H1 (cell line): ENCODE data around the gene ARHGAP15. TPM values are rescaled to one million over a fixed set of nuclear protein-coding genes. Genes with fewer than 3 reads are reported as not detected.

Experiments used
- CTCF ChIA-PET: fragments of 300-600 bp; sonication (Branson Sonifier 250); formaldehyde crosslinking; loops from one replicate; lab custom pipeline; 2021; ENCODE audit not compliant: partially characterized antibody; lab: Charles Lee
- POLR2A ChIA-PET: fragments of 300-600 bp; sonication (Branson Sonifier 250); formaldehyde crosslinking; loops from one replicate; lab custom pipeline; 2021; ENCODE audit warnings: inconsistent platforms; ENCODE audit not compliant: partially characterized antibody; lab: Charles Lee
- DNase-seq, 2 experiments: peaks; one replicate each; pipeline versions ENCODE4 v3.0.0 to v3.0.0-alpha.2; 2010 to 2022; ENCODE audit warnings: low spot score in 2 of 2, low read depth in 1 of 2, mixed read lengths in 1 of 2
- FAIRE-seq: peaks from 2 replicates; lab custom pipeline; 2011; peaks lifted over from hg19 to GRCh38; lab: Jason Lieb, UNC
- H2AFZ ChIP-seq: 2 replicates; pipeline ENCODE4 v1.8.1; 2012; ENCODE audit warnings: low read length, inconsistent platforms
- H2AK5ac ChIP-seq: 2 replicates; pipeline ENCODE4 v1.6.1; 2013; ENCODE audit warnings: low read depth, low read length
- H2BK120ac ChIP-seq: replicated peaks from 2 replicates; pipeline ENCODE3; 2013; ENCODE audit warnings: low read depth, low read length, inconsistent platforms
- H2BK12ac ChIP-seq: 2 replicates; pipeline ENCODE4 v1.6.1; 2013; ENCODE audit warnings: low read depth, low read length
- H2BK15ac ChIP-seq: 2 replicates; pipeline ENCODE4 v1.6.1; 2013; ENCODE audit warnings: low read length
- H2BK20ac ChIP-seq: 2 replicates; pipeline ENCODE4 v1.6.1; 2013; ENCODE audit warnings: low read length
- H2BK5ac ChIP-seq: 2 replicates; pipeline ENCODE4 v1.6.1; 2013; ENCODE audit warnings: low read depth, low read length
- H3K14ac ChIP-seq: 2 replicates; pipeline ENCODE4 v1.6.1; 2013; ENCODE audit warnings: inconsistent platforms; ENCODE audit not compliant: insufficient read length
- H3K18ac ChIP-seq: 2 replicates; pipeline ENCODE4 v1.6.1; 2013; ENCODE audit warnings: low read length; ENCODE audit errors: extremely low read depth
- H3K23ac ChIP-seq: 2 replicates; pipeline ENCODE4 v1.6.1; 2013; ENCODE audit warnings: inconsistent platforms; ENCODE audit not compliant: insufficient read length
- H3K23me2 ChIP-seq: 2 replicates; pipeline ENCODE4 v1.6.1; 2013; ENCODE audit warnings: low read depth, low read length
- H3K27ac ChIP-seq: 2 replicates; pipeline ENCODE4 v1.6.1; 2011; ENCODE audit warnings: low read depth, low read length, inconsistent platforms
- H3K27me3 ChIP-seq, 4 experiments: replicated peaks in 1 of 4; 1 replicate in 1 of 4; 2 replicates in 3 of 4; pipeline versions ENCODE4 v1.6.1 to v1.8.1; 2011 to 2013; ENCODE audit warnings: low read length in 3 of 4, mild to moderate bottlenecking in 3 of 4, inconsistent platforms in 2 of 4, mixed read lengths in 2 of 4, moderate library complexity in 1 of 4; ENCODE audit not compliant: control insufficient read depth in 3 of 4, insufficient read depth in 3 of 4; ENCODE audit errors: extremely low read depth in 1 of 4
- H3K36me3 ChIP-seq, 4 experiments: 2 replicates each; pipeline versions ENCODE4 v1.6.1 to v1.8.1; 2011 to 2013; ENCODE audit warnings: mild to moderate bottlenecking in 4 of 4, low read length in 3 of 4, moderate library complexity in 2 of 4, control low read depth in 1 of 4, inconsistent platforms in 1 of 4; ENCODE audit not compliant: insufficient read depth in 4 of 4, control insufficient read depth in 2 of 4
- H3K4ac ChIP-seq: replicated peaks from 2 replicates; pipeline ENCODE3; 2013; ENCODE audit warnings: low read length, low read depth, mixed read lengths, inconsistent platforms; ENCODE audit not compliant: insufficient read length
- H3K4me1 ChIP-seq, 4 experiments: replicated peaks in 1 of 4; 1 replicate in 1 of 4; 2 replicates in 3 of 4; pipeline versions ENCODE4 v1.6.1 to v1.8.1; 2011 to 2013; ENCODE audit warnings: low read length in 3 of 4, inconsistent platforms in 2 of 4, mixed read lengths in 1 of 4; ENCODE audit not compliant: insufficient read depth in 4 of 4, control insufficient read depth in 3 of 4
- H3K4me2 ChIP-seq, 2 experiments: 2 replicates each; pipeline versions ENCODE4 v1.6.1 to v1.8.1; 2011 to 2013; ENCODE audit warnings: low read depth in 2 of 2, low read length in 2 of 2, control low read depth in 1 of 2, inconsistent platforms in 1 of 2, mild to moderate bottlenecking in 1 of 2; ENCODE audit not compliant: insufficient read depth in 1 of 2
- H3K4me3 ChIP-seq, 4 experiments: fragments of 200-600, 300-600 bp in 1 of 4; sonication (generic), shearing (Covaris generic), sonication (Bioruptor Twin) in 1 of 4; 2 replicates each; pipeline versions ENCODE4 v1.5.1 to v1.8.1; 2011 to 2016; ENCODE audit warnings: low read length in 4 of 4, low read depth in 3 of 4, control low read depth in 2 of 4, inconsistent platforms in 2 of 4, mild to moderate bottlenecking in 2 of 4, mixed read lengths in 1 of 4, moderate library complexity in 1 of 4; ENCODE audit not compliant: insufficient read depth in 2 of 4; ENCODE audit errors: extremely low read depth in 1 of 4
- H3K56ac ChIP-seq: replicated peaks from 2 replicates; pipeline ENCODE3; 2013; ENCODE audit warnings: low read depth, mild to moderate bottlenecking, mixed read lengths, low read length, inconsistent platforms; ENCODE audit not compliant: insufficient read length
- H3K79me1 ChIP-seq: 2 replicates; pipeline ENCODE4 v1.6.1; 2013; ENCODE audit warnings: low read depth, low read length, control low read depth
- H3K79me2 ChIP-seq, 2 experiments: 2 replicates each; pipeline versions ENCODE4 v1.6.1 to v1.8.1; 2012 to 2013; ENCODE audit warnings: low read length in 2 of 2, mild to moderate bottlenecking in 2 of 2, inconsistent platforms in 1 of 2; ENCODE audit not compliant: insufficient read depth in 2 of 2, control insufficient read depth in 1 of 2
- H3K9ac ChIP-seq, 4 experiments: replicated peaks in 1 of 4; 1 replicate in 1 of 4; 2 replicates in 3 of 4; pipeline versions ENCODE4 v1.6.1 to v1.8.1; 2011 to 2013; ENCODE audit warnings: low read depth in 3 of 4, low read length in 3 of 4, control low read depth in 2 of 4, mild to moderate bottlenecking in 2 of 4, moderate library complexity in 2 of 4, inconsistent platforms in 1 of 4; ENCODE audit errors: extremely low read depth in 1 of 4
- H3K9me3 ChIP-seq, 2 experiments: 2 replicates each; pipeline versions ENCODE4 v1.6.1 to v1.8.1; 2012 to 2013; ENCODE audit warnings: mild to moderate bottlenecking in 2 of 2, moderate library complexity in 2 of 2, control low read depth in 1 of 2, inconsistent platforms in 1 of 2, low read depth in 1 of 2, low read length in 1 of 2, mixed read lengths in 1 of 2; ENCODE audit not compliant: insufficient read depth in 2 of 2
- H4K20me1 ChIP-seq, 2 experiments: replicated peaks in 1 of 2; 2 replicates each; pipeline versions ENCODE3 to v1.8.1; 2011 to 2013; ENCODE audit warnings: inconsistent platforms in 2 of 2, low read length in 2 of 2, mild to moderate bottlenecking in 1 of 2; ENCODE audit not compliant: insufficient read depth in 2 of 2, control insufficient read depth in 1 of 2
- H4K5ac ChIP-seq: 2 replicates; pipeline ENCODE4 v1.6.1; 2013; ENCODE audit warnings: low read length, low read depth, mixed read lengths, inconsistent platforms; ENCODE audit not compliant: insufficient read length
- H4K8ac ChIP-seq: 2 replicates; pipeline ENCODE4 v1.8.0; 2013; ENCODE audit warnings: mild to moderate bottlenecking, moderate library complexity, low read length, inconsistent platforms; ENCODE audit not compliant: insufficient read depth; ENCODE audit errors: extremely low read depth
- H4K91ac ChIP-seq: replicated peaks from 2 replicates; pipeline ENCODE3; 2013; ENCODE audit warnings: low read length, mixed read lengths, inconsistent platforms; ENCODE audit not compliant: insufficient read length
- BCL11A ChIP-seq, 2 experiments: IDR thresholded peaks; one replicate each; pipeline ENCODE4 v1.6.1; 2011; ENCODE audit warnings: low read depth in 2 of 2, low read length in 2 of 2, mild to moderate bottlenecking in 2 of 2
- CBX8 ChIP-seq: fragments of 300-800, 300-1000 bp; sonication (generic); IDR thresholded peaks from 2 replicates; pipeline ENCODE4 v1.7.1; 2016; ENCODE audit warnings: low read depth, low read length, borderline replicate concordance
- EGR1 ChIP-seq: IDR thresholded peaks from 2 replicates; pipeline ENCODE4 v1.6.1; 2011; ENCODE audit warnings: low read depth, low read length, borderline replicate concordance
- EZH2 ChIP-seq: fragments of 200-600 bp; sonication (generic); IDR thresholded peaks from 2 replicates; pipeline ENCODE4 v1.7.1; 2012; ENCODE audit warnings: low read depth, mild to moderate bottlenecking, moderate library complexity, low read length, inconsistent platforms; ENCODE audit not compliant: severe bottlenecking
- GTF2F1 ChIP-seq: IDR thresholded peaks from 2 replicates; pipeline ENCODE4 v1.6.1; 2012; ENCODE audit warnings: low read depth, low read length, improper control_type of control experiment, borderline replicate concordance
- RFX5 ChIP-seq: IDR thresholded peaks from 2 replicates; pipeline ENCODE4 v1.6.1; 2011; ENCODE audit warnings: low read depth, low read length, improper control_type of control experiment, borderline replicate concordance
- SP2 ChIP-seq: IDR thresholded peaks from 2 replicates; pipeline ENCODE4 v1.6.1; 2012; ENCODE audit warnings: mild to moderate bottlenecking, low read length, inconsistent platforms
- WGBS, 2 experiments: shearing (Covaris generic) in 1 of 2; methylation state at CpG; one replicate each; pipeline versions ENCODE4 v1.1.6 to v1.1.7; 2013 to 2015; ENCODE audit warnings: low lambda C conversion rate in 2 of 2, mixed read lengths in 2 of 2, inconsistent platforms in 1 of 2, low coverage in 1 of 2, missing lambda C conversion rate in 1 of 2; ENCODE audit not compliant: insufficient replicate concordance in 2 of 2, insufficient coverage in 1 of 2, insufficient read length in 1 of 2; ENCODE audit errors: extremely low coverage in 1 of 2, missing lambda C conversion rate in 1 of 2; 5-methylcytosine and 5-hydroxymethylcytosine counted together
- polyA plus RNA-seq, 7 experiments: library from polyadenylated mRNA; depleted of rRNA in 3 of 7; stranded (reverse) in 5 of 7; unstranded in 2 of 7; fragments of >200 nt in 5 of 7; fragments of 200-250 nt in 2 of 7; gene quantifications; 1 replicate in 5 of 7; 2 replicates in 1 of 7; 4 replicates in 1 of 7; pipeline versions ENCODE4 v1.2.1 to v1.2.3, GENCODE V29; 2011 to 2013; ENCODE audit warnings: missing spikeins in 2 of 7, mixed read lengths in 2 of 7
- total RNA-seq: library from RNA; stranded (reverse); fragmentation: NEBNext Ultra II Directional; extraction: Animal tissue kit (Norgen Biotek cat#: 25700); gene quantifications from 2 replicates; pipeline ENCODE4 v1.2.1, GENCODE V29; 2021

Gene ARHGAP15
- total and polyA plus RNA-seq, 2 of the 8 experiments (the other 6 are each of a cell fraction or from before 2014, with no cell fraction given), result not detected

DNA sequence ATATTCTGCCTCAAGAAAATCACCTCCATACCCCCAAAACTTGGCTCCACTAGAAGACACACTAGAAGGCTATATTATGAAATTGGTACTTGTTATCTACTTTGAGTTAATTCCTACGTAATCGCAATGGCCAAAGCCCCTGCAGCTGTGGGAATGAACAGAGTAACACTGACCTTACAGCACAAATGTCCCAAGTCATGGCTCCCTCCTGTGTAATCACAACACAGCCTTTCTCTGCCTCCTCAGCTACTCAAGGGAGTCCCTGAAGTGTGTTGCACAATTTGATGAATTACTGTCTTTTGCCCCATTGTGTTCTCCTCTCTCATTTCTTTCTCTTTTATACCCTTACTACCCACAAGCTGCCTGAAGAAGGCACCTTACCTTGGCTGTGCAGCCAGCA is 375.2 kb downstream of the ARHGAP15 start:
- Histone ChIP-seq H3K23ac (no peak overlapping the region), H3K56ac (no peak overlapping the region), H2AFZ (no peak overlapping the region), H4K5ac (no peak overlapping the region), H3K36me3 (no peaks in the 10 kb centered on the region), H2BK12ac (no peak overlapping the region), H3K4me3 (no peak overlapping the region), H2BK5ac (no peak overlapping the region), H3K14ac (no peak overlapping the region), H3K27ac (no peak overlapping the region), H3K79me2 (no peaks in the 10 kb centered on the region), H4K91ac (no peak overlapping the region), H4K20me1 (peaks cover 0 to 2% of the 10 kb centered on the region in 2 experiments), H3K4ac (no peak overlapping the region), H3K4me1 (no peaks in the 10 kb centered on the region), H3K27me3 (peaks cover 0 to 1% (median 0%) of the 10 kb centered on the region in 4 experiments; a peak in 1 of 7 replicates), H3K79me1 (no peaks in the 10 kb centered on the region), H3K4me2 (no peak overlapping the region), H4K8ac (no peak overlapping the region), H2BK15ac (no peak overlapping the region), H2AK5ac (no peak overlapping the region), H3K23me2 (no peaks in the 10 kb centered on the region), H3K18ac (no peak overlapping the region), H3K9ac (no peak overlapping the region), H3K9me3 (no peaks in the 10 kb centered on the region), H2BK20ac (no peak overlapping the region), H2BK120ac (no peak overlapping the region)
- WGBS, 2 experiments, result 93% methylated on average over 2 of the region's 2 CpGs; no CpG with 5 or more reads in 1 of the 2 experiments
- DNase-seq (no peak), FAIRE-seq (no peak)
- TF ChIP-seq BCL11A (IDR thresholded peaks at IDR 0.05; ENCODE audit: low read depth in 2 of 2, low read length in 2 of 2) (no peak), GTF2F1 (no peak), SP2 (no peak), EZH2 (no peak), EGR1 (no peak), RFX5 (no peak), CBX8 (no peak)
- CTCF ChIA-PET, result interaction anchor here (0.5 to 1.1 kb wide), 2 partner anchors 9 to 1804 kb away, joined by 3 to 6 read pairs; no protein-coding TSS in a partner anchor
- POLR2A ChIA-PET, result no interaction called here
